Adrenal gland (tissue), 12 donors: ENCODE measurements around the gene KRT81. TPM values are rescaled to one million over a fixed set of nuclear protein-coding genes. Genes with fewer than 3 reads are reported as not detected.

Experiments
- DNase-seq, 7 donors: peaks; one replicate each; pipeline ENCODE4 v3.0.0-alpha.2; 2019 to 2020
- H3K27ac ChIP-seq, 5 donors: fragments of 200-600 bp; sonication (generic) in 4 of 5; 1 replicate in 3 of 5; 2 replicates in 2 of 5; pipeline versions ENCODE4 v1.5.1 to v1.8.0; 2016 to 2020; ENCODE audit warnings: mild to moderate bottlenecking in 1 of 5
- H3K27me3 ChIP-seq: fragments of 200-600 bp; 2 replicates; pipeline ENCODE4 v1.8.0; 2021
- H3K36me3 ChIP-seq, 2 donors: fragments of 200-600 bp; replicated peaks in 1 of 2; 1 replicate in 1 of 2; 2 replicates in 1 of 2; pipeline versions ENCODE4 v1.5.1 to v1.8.0; 2018 to 2022
- H3K4me1 ChIP-seq, 2 donors: fragments of 200-600 bp; replicated peaks in 1 of 2; 1 replicate in 1 of 2; 2 replicates in 1 of 2; pipeline versions ENCODE4 v1.5.1 to v1.8.0; 2018 to 2021
- H3K4me3 ChIP-seq, 4 donors: fragments of 200-600 bp; sonication (generic) in 3 of 4; one replicate each; pipeline ENCODE4 v1.5.1; 2016 to 2018
- H3K9me3 ChIP-seq, 3 donors: fragments of 200-600 bp; sonication (generic) in 1 of 3; replicated peaks in 1 of 3; 1 replicate in 2 of 3; 2 replicates in 1 of 3; pipeline versions ENCODE4 v1.5.1 to v1.8.0; 2016 to 2021
- POLR2A ChIP-seq, 2 donors: fragments of 450-650 bp; IDR thresholded peaks; one replicate each; pipeline ENCODE4 v1.6.1; 2017; ENCODE audit warnings: antibody characterized with exemption in 2 of 2, mild to moderate bottlenecking in 2 of 2, moderate library complexity in 1 of 2
- WGBS, 4 donors: extraction: QIAGEN DNeasy Blood & Tissue Kit in 2 of 4; methylation state at CpG; one replicate each; pipeline versions ENCODE4 v1.1.5 to v1.1.7; 2013 to 2017; 5-methylcytosine and 5-hydroxymethylcytosine counted together
- intact Hi-C, 2 donors: fragments of 100-400 bp; cut with DNase I; formaldehyde crosslinking; loops; one replicate each; pipeline versions ENCODE4 v1.14.1 to v1.15.0; 2022 to 2023
- polyA plus RNA-seq, 3 donors: library from polyadenylated mRNA; stranded (reverse); fragments of 200-250 nt in 2 of 3; fragments of 350-450 nt in 1 of 3; fragmentation: Illumina TruSeq in 1 of 3; extraction: RNeasy Lipid Tissue Mini Kit (QIAGEN cat#74804) in 1 of 3; gene quantifications; one replicate each; pipeline ENCODE4 v1.2.3, GENCODE V29; 2013 to 2014
- total RNA-seq, 9 donors: library from RNA; depleted of rRNA in 4 of 9; stranded (reverse); fragments of >200 nt in 4 of 9; fragments of 120-200 nt in 1 of 9; fragmentation: NEBNext Ultra II Directional in 1 of 9; extraction: Animal tissue kit (Norgen Biotek cat#: 25700) in 1 of 9; gene quantifications; one replicate each; pipeline versions ENCODE4 v1.1.0 to v1.2.4, GENCODE V29; 2013 to 2023
- TF ChIP-seq, protein P1 (sequence below), 6 experiments: fragments of 450-650 bp in 4 of 6; fragments of 200-600 bp in 2 of 6; sonication (generic) in 1 of 6; IDR thresholded peaks; 1 replicate in 5 of 6; 2 replicates in 1 of 6; pipeline versions ENCODE4 v1.5.1 to v1.8.0; 2016 to 2021; ENCODE audit warnings: antibody characterized with exemption in 6 of 6, mild to moderate bottlenecking in 2 of 6, moderate library complexity in 1 of 6
- donor health status: healthy with polysubstance abuse.
- donor health status: Bipolar disorder and iron deficiency.
- donor health status: DM: yes; HTN: yes; CAD: no.
- donor health status: DM: no; HTN: no; CAD: no.
- donor health status: DM: no; HTN: no; CAD: no.
- donor health status: DM: yes; HTN: yes; CAD: no.

Gene KRT81
- total and polyA plus RNA-seq, 12 donors = 0.25 to 0.42 TPM; not detected in 10

DNA sequence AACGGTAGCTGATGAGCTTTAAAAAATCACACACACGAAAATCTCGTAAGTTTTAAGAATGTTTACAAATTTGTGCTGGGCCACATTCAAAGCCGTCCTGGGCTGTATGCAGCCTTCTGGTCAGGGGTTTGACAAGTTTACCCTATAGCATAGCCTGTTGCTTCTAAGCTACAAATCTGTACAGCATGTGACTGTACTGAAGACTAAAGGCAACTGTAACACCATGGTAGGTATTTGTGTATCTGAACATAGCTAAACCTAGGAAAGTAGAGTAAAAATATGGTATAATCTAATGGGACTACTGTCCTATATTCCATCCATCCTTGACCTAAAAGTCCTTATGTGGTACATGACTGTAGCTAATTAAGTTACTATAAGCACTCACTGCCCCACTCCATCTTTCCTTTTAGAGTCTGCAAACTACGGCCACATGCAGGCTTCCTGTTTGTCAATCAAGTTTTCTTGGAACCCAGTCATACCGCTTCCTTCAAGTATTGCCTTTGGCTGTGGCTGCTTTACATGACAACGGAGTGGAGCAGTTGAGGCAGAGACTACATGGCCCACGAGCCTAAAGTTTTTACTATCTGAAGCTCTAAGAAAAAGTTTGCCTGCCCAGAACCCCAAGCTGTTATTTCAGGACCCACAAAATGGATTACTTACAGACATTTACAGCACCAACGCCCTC lies 39.8 kb downstream of the KRT81 start:
- 78 to 86% (median 79%) methylated on average over 9 of the region's 9 CpGs for WGBS, 4 donors
- no peak for TF ChIP-seq POLR2A (IDR thresholded peaks at IDR 0.05)
- TF ChIP-seq, protein P1, sequence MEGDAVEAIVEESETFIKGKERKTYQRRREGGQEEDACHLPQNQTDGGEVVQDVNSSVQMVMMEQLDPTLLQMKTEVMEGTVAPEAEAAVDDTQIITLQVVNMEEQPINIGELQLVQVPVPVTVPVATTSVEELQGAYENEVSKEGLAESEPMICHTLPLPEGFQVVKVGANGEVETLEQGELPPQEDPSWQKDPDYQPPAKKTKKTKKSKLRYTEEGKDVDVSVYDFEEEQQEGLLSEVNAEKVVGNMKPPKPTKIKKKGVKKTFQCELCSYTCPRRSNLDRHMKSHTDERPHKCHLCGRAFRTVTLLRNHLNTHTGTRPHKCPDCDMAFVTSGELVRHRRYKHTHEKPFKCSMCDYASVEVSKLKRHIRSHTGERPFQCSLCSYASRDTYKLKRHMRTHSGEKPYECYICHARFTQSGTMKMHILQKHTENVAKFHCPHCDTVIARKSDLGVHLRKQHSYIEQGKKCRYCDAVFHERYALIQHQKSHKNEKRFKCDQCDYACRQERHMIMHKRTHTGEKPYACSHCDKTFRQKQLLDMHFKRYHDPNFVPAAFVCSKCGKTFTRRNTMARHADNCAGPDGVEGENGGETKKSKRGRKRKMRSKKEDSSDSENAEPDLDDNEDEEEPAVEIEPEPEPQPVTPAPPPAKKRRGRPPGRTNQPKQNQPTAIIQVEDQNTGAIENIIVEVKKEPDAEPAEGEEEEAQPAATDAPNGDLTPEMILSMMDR (IDR thresholded peaks at IDR 0.05) = no peak
- no peak for DNase-seq
- H3K4me1 ChIP-seq = peaks cover 24 to 33% of the 10 kb centered on the region in 2 donors
- H3K27me3 ChIP-seq = no peaks in the 10 kb centered on the region
- H3K27ac ChIP-seq = no peak overlapping the region
- intact Hi-C loops = no loop called here
- no peaks in the 10 kb centered on the region for H3K36me3 ChIP-seq
- H3K4me3 ChIP-seq = no peak overlapping the region
- H3K9me3 ChIP-seq = no peaks in the 10 kb centered on the region

DNA sequence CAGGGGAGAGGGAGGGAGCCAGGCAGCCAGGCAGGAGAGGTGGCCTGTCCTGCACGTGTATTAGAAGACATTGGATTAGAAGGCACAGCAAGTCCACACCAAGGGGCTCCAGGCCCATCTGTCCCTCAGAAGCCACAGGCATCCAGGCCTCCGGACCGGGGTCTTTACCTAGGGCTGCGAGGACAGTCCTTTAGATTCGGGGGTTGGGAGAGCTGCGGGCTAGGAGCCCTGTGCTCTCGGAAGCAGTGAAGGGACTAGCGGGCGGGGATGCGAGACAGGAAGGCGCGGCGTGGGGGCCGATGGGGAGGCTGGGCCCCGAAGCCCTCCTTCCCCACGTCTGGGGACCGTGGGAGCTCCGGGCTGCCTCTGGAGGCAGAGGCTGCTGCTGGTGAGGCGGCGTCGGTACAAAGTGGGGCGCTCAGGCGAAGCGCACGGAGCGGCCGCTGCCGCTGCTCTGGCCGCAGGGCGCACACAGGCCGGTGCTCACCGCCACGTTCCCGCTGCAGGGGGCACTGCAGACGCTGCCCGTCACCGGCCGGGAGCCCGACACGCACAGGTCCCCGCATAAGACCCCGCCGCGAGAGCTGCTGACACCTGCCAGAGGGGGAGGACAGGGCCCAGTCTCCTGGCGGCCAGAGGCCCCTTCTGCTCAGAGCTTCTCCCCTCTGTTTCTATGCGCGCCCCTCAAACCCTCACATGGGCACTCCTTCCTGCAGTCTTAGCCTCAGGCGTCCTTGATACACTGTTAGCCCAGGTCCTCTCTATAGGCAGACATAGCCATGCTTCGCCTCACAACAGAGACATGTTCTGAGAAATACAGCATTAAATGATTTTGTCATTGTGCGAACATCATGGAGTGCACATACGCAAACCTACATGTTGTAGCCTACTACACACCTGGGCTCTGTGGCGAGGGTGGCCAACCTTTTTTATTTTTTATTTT lies 41.0 kb downstream of the KRT81 start:
- H3K4me1 ChIP-seq = peaks cover 26 to 38% of the 10 kb centered on the region in 2 donors
- H3K36me3 ChIP-seq = no peaks in the 10 kb centered on the region
- DNase-seq = no peak
- intact Hi-C loops = no loop called here
- no peaks in the 10 kb centered on the region for H3K27me3 ChIP-seq
- peak overlapping the region in 2 of 5 donors; percentile 73 to 92 for H3K27ac ChIP-seq
- H3K4me3 ChIP-seq = no peak overlapping the region
- TF ChIP-seq, protein P1 (IDR thresholded peaks at IDR 0.05) = no peak
- TF ChIP-seq POLR2A (IDR thresholded peaks at IDR 0.05) = no peak
- WGBS, 4 donors = 63 to 78% (median 71%) methylated on average over 24 to 52 of the region's 52 CpGs
- H3K9me3 ChIP-seq = no peaks in the 10 kb centered on the region

DNA sequence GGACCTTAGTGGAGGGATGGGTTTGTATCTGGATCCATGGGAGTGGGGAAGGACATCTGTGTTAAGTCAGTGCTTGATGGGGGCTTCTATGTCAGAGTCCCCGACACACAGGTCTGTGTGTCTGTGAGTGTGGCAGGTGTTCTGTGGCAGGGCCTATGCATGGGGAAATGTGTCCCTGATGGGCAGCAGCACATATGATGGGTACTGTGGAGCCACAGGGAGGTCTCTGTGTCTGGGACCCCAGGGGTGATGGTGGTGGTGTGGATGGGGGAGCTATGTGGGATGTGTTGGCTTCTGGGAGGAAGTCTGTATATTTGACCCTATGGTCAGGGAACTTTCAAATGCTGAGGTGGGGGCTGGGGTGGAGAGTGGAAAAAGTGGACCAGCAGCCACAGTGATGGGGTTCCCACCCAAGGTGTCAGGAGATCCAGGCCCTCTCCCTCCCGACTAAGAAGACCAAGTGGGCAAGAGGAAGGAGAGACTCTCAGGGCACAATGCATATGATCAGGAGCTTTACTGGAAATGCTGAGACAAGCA lies 41.8 kb downstream of the KRT81 start:
- WGBS, 4 donors = 80 to 94% (median 87%) methylated on average over 2 of the region's 2 CpGs
- intact Hi-C loops = no loop called here
- H3K27ac ChIP-seq = peak overlapping the region in 4 of 5 donors; percentile 73 to 92 (median 85)

More for the DNA sequence above, 41.8 kb downstream of the KRT81 start:
- Histone ChIP-seq H3K9me3 (no peaks in the 10 kb centered on the region), H3K4me3 (no peak overlapping the region), H3K27me3 (no peaks in the 10 kb centered on the region), H3K4me1 (peaks cover 31 to 41% of the 10 kb centered on the region in 2 donors), H3K36me3 (no peaks in the 10 kb centered on the region)
- TF ChIP-seq, protein P1 (IDR thresholded peaks at IDR 0.05) = no peak
- DNase-seq = peak in 1 of 7 donors; percentile 18
